HG02885 (cell line): ENCODE results near the gene KLHL17.
"Not testable (repeated sequence)": the region's sequence is repeated elsewhere in the genome, so short reads cannot be mapped to it uniquely, and the experiment has no call there.

Experiments used
- ATAC-seq: cut with Tn5 transposase; IDR thresholded peaks from one replicate; pipeline ENCODE4 v1.9.1; 2021; ENCODE audit warnings: mild to moderate bottlenecking; ENCODE audit not compliant: unreplicated experiment, poor library complexity

KLHL17 gene

GRCh38 chr1:966135-966703 lies 5.8 kb downstream of the KLHL17 start, which contains the start of gene PLEKHN1:
TSS of gene PLEKHN1 (plus strand) at chr1:966482. CDS start at chr1:966532, 50 bp downstream.
- peak; percentile 5 for ATAC-seq

- ATAC-seq, result peak; percentile 69
Measured at GRCh38 chr1:966704-967300, 6.4 kb downstream of the KLHL17 start.

- ATAC-seq, result no peak
Measured at GRCh38 chr1:967466-968343, 7.3 kb downstream of the KLHL17 start.

DNA sequence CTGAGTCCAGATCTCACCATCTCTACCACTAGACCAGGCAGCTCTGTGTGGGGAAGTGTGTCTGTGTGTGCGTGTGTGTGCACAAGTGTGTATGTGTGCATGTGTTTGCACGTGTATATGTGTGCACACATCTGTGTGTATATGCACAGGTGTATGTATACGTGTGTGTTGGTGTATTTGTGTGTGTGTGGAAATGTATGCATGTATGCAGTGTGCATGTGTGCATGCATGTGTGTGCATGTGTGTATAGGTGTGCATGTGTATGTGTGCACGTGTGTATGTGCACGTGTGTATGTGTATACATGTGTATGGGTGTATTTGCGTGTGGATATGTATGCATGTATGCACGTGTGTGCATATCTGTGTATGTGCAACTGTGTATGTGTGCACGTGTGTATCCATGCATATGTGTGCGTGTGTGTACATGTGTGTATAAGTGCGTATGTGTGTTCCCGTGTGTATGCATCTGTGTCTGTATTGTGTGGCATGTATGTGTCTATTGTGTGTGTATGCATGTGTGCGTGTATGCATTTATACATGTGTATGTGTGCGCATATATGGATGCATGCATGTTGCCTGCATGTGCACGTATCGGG lies 9.0 kb downstream of the KLHL17 start:
- ATAC-seq, result no peak

DNA sequence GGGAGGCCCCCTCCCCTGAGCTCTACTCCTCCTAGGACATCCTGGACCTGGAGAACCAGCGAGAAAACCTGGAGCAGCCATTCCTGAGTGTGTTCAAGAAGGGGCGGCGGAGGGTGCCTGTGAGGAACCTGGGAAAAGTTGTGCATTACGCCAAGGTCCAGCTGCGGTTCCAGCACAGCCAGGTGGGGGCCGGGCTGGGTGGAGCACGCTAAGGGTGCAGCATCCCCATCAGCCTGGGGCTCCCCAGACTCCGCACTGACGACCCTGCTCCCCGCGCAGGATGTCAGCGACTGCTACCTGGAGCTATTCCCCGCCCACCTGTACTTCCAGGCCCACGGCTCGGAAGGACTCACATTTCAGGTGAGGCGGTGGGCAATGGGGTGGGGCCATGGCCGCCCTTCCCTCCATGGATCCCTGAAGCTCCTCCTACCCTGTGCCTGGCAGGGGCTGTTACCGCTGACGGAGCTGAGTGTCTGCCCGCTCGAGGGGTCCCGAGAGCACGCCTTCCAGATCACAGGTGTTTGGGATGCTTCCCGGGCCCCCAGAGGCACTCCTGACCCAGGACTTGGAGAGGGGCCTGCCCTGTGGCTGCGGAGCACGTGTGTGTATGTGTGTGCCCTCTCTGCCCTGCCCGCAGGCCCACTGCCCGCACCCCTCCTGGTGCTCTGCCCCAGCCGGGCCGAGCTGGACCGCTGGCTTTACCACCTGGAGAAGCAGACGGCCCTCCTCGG lies 10.0 kb downstream of the KLHL17 start:
- no peak for ATAC-seq

- no peak for ATAC-seq
Measured at GRCh38 chr1:970973-971730, 10.8 kb downstream of the KLHL17 start.

GRCh38 chr1:971751-972506 lies 11.5 kb downstream of the KLHL17 start:
- ATAC-seq, result no peak

DNA sequence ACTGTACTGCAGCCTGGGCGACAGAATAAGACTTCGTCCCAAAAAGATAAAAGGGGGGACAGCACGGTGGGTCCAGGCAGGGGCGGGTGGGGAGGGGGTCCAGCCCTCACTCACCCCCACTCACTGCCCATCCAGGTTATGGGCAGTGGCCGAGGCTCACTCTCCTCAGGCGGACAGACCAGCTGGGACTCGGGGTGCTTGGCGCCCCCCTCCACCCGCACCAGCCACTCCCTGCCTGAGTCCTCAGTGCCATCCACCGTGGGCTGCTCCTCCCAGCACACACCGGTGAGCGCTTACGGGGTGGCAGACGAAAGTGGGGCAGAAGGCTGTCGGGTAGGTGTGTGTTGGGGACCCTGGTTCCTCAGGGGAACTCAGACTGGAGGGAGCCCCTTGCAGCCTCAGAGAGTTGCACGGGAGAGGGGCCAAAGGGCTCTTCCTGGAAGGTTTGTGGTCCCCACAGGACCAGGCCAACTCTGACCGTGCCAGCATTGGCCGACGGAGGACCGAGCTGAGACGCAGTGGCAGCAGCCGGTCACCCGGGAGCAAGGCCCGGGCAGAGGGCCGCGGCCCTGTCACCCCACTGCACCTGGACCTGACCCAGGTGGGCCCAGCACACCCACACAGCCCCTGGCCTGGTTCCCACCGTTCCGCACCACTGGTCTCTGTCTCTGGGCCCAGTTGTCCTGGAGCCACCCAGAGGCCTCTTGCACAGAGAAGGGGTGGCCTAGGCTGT lies 12.5 kb downstream of the KLHL17 start:
- ATAC-seq, result no peak

DNA sequence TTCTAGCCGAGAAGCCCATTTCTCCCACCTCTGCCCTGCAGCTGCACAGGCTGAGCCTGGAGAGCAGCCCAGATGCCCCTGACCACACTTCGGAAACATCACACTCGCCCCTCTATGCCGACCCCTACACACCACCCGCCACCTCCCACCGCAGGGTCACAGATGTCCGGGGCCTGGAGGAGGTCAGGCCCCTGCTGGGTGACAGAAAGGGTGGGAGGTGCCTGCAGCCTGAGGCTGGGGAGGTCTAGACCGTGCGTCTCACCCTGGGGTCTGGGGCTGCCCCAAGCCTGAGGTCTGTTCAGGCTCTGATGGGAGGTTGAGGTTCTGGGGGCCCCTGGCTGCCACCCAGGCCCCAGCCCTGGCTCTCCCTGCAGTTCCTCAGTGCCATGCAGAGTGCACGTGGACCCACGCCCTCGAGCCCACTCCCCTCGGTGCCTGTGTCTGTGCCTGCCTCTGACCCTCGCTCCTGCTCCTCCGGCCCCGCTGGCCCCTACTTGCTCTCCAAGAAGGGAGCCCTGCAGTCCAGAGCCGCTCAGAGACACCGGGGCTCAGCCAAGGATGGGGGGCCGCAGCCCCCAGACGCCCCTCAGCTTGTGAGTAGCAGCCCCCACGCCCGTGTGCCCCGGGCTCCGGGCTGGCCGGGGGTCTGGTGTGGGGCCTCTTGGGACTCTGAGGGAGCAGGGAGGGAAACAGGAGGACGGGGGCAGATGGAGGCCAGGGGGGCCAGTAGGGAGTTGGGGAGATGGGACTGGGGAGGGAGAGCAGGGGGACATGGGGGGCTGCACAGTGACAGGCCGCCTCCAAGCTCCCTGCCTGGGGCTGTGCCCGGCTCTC lies 13.3 kb downstream of the KLHL17 start:
- no peak for ATAC-seq

- no peak for ATAC-seq
Measured at GRCh38 chr1:974293-974640, 13.9 kb downstream of the KLHL17 start.

- ATAC-seq, result no peak
Measured at GRCh38 chr1:974687-975328, 14.4 kb downstream of the KLHL17 start.

DNA sequence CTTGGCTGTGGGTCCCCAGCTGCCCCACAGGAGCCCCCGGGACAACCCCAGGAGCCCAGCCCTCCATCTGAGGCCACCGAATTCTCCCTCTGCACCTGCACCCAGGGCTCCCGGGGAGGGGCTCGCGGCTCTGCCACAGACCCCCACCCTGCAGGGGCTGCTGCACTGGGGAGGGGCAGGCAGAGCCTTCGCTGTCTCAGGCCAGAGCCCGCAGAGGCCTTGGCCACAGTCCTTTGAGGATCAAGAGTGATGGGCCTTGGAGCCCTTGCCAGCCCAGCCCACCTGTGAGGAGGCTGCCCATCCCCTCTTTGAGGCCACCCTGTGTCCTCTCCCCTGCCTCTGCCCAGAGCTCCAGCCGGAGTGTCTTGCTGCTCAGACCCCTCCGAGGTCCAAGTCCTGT lies 15.0 kb downstream of the KLHL17 start:
- ATAC-seq, result no peak

GRCh38 chr1:975896-976683 lies 15.7 kb downstream of the KLHL17 start:
- no peak for ATAC-seq

DNA sequence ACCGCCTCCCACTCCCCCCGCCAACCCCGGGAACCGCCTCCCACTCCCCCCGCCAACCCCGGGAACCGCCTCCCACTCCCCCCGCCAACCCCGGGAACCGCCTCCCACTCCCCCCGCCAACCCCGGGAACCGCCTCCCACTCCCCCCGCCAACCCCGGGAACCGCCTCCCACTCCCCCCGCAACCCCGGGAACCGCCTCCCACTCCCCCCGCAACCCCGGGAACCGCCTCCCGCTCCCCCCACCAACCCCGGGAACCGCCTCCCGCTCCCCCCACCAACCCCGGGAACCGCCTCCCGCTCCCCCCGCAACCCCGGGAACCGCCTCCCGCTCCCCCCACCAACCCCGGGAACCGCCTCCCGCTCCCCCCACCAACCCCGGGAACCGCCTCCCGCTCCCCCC lies 16.4 kb downstream of the KLHL17 start:
- not testable (repeated sequence) for ATAC-seq

- no peak for ATAC-seq
Measured at GRCh38 chr1:978069-978834, 17.9 kb downstream of the KLHL17 start.
